H1 (cell line): ENCODE results near the gene RER1.

Source experiments
- CHD2 ChIP-seq: IDR thresholded peaks from 2 replicates; pipeline ENCODE4 v1.6.1; 2012; ENCODE audit warnings: low read length, improper control_type of control experiment
- CTCF ChIP-seq, 3 experiments: IDR thresholded peaks; 1 replicate in 2 of 3; 2 replicates in 1 of 3; pipeline versions ENCODE4 v1.5.1 to v1.6.1; 2011; ENCODE audit warnings: low read length in 3 of 3, mild to moderate bottlenecking in 3 of 3, inconsistent platforms in 2 of 3, low read depth in 1 of 3, moderate library complexity in 1 of 3; ENCODE audit not compliant: insufficient read depth in 1 of 3; ENCODE audit errors: control extremely low read depth in 1 of 3
- EP300 ChIP-seq, 2 experiments: IDR thresholded peaks; 1 replicate in 1 of 2; 2 replicates in 1 of 2; pipeline ENCODE4 v1.6.1; 2011 to 2012; ENCODE audit warnings: low read depth in 2 of 2, low read length in 2 of 2, mild to moderate bottlenecking in 2 of 2, borderline replicate concordance in 1 of 2, inconsistent platforms in 1 of 2, moderate library complexity in 1 of 2
- EZH2 ChIP-seq: fragments of 200-600 bp; sonication (generic); IDR thresholded peaks from 2 replicates; pipeline ENCODE4 v1.7.1; 2012; ENCODE audit warnings: low read depth, mild to moderate bottlenecking, moderate library complexity, low read length, inconsistent platforms; ENCODE audit not compliant: severe bottlenecking
- GABPA ChIP-seq: IDR thresholded peaks from 2 replicates; pipeline ENCODE4 v1.6.1; 2011; ENCODE audit warnings: mild to moderate bottlenecking, low read length, moderate library complexity, borderline replicate concordance; ENCODE audit not compliant: insufficient read depth
- JUND ChIP-seq: IDR thresholded peaks from 2 replicates; pipeline ENCODE4 v1.6.1; 2011; ENCODE audit warnings: mild to moderate bottlenecking, improper control_type of control experiment, low read length
- POLR2A ChIP-seq, 2 experiments: IDR thresholded peaks; 1 replicate in 1 of 2; 2 replicates in 1 of 2; pipeline ENCODE4 v1.6.1; 2011; ENCODE audit warnings: low read depth in 2 of 2, low read length in 2 of 2, mild to moderate bottlenecking in 2 of 2; ENCODE audit errors: control extremely low read depth in 1 of 2
- RAD21 ChIP-seq, 2 experiments: IDR thresholded peaks in 1 of 2; conservative IDR thresholded peaks in 1 of 2; 2 replicates each; pipeline ENCODE4 v1.6.1; 2011; ENCODE audit warnings: low read depth in 2 of 2, low read length in 2 of 2, improper control_type of control experiment in 1 of 2, inconsistent platforms in 1 of 2, mild to moderate bottlenecking in 1 of 2, moderate library complexity in 1 of 2
- ZNF274 ChIP-seq: IDR thresholded peaks from 2 replicates; pipeline ENCODE4 v1.7.0; 2012; ENCODE audit warnings: low read length, borderline replicate concordance; ENCODE audit errors: extremely low read depth

- TF ChIP-seq CTCF (IDR thresholded peaks at IDR 0.05; ENCODE audit: control extremely low read depth in 1 of 3, insufficient read depth in 1 of 3, low read depth in 1 of 3, low read length in 3 of 3) (no peak), JUND (no peak), GABPA (no peak), EZH2 (no peak), ZNF274 (no peak), POLR2A (IDR thresholded peaks at IDR 0.05; ENCODE audit: control extremely low read depth in 1 of 2, low read depth in 2 of 2, low read length in 2 of 2) (no peak), CHD2 (no peak), EP300 (IDR thresholded peaks at IDR 0.05; ENCODE audit: borderline replicate concordance in 1 of 2, low read depth in 2 of 2, low read length in 2 of 2) (no peak), RAD21 (IDR thresholded peaks at IDR 0.05 in 1 of 2, conservative IDR thresholded peaks at IDR 0.05 in 1 of 2; ENCODE audit: low read depth in 2 of 2, low read length in 2 of 2) (no peak)
Measured at GRCh38 chr1:2400576-2400909, 8.9 kb downstream of the RER1 start.
